Chondrocyte (in vitro differentiated cells): ENCODE measurements around the gene MAML2. TPM values are rescaled to one million over a fixed set of nuclear protein-coding genes. Genes with fewer than 3 reads are reported as not detected.
A peak's percentile ranks its signal among the peaks of the same experiment; 100 is the strongest.

Source experiments
- DNase-seq: peaks from one replicate; pipeline ENCODE4 v3.0.0; 2021; ENCODE audit warnings: mixed read lengths, low spot score
- H3K27ac Mint-ChIP-seq: one replicate; pipeline ENCODE4 v1.8.0; 2021; ENCODE audit warnings: mild to moderate bottlenecking, moderate library complexity, mixed read lengths; ENCODE audit not compliant: unreplicated experiment
- H3K27me3 Mint-ChIP-seq: 2 replicates; pipeline ENCODE4 v1.8.0; 2021; ENCODE audit warnings: low read depth, mixed read lengths
- H3K36me3 Mint-ChIP-seq: 2 replicates; pipeline ENCODE4 v1.8.0; 2021; ENCODE audit warnings: low read depth, mixed read lengths
- H3K4me1 Mint-ChIP-seq: 2 replicates; pipeline ENCODE4 v1.8.0; 2021; ENCODE audit warnings: low read depth, mild to moderate bottlenecking, mixed read lengths
- H3K4me3 Mint-ChIP-seq: one replicate; pipeline ENCODE4 v1.8.0; 2021; ENCODE audit warnings: mild to moderate bottlenecking, moderate library complexity, mixed read lengths; ENCODE audit not compliant: unreplicated experiment
- H3K9me3 Mint-ChIP-seq: 2 replicates; pipeline ENCODE4 v1.8.0; 2021; ENCODE audit warnings: low read depth, mixed read lengths
- total RNA-seq: library from RNA; stranded (reverse); gene quantifications from 3 replicates; pipeline ENCODE4 v1.2.1, GENCODE V29; 2021
- TF ChIP-seq, protein P1 (sequence below): fragments of 200-600 bp; sonication (generic); IDR thresholded peaks from 2 replicates; pipeline ENCODE4 v1.5.0; 2021; ENCODE audit warnings: antibody characterized with exemption, mild to moderate bottlenecking, moderate library complexity

MAML2 gene
- total RNA-seq, 1 donor from 2014 or later, result 19.0 TPM

DNA sequence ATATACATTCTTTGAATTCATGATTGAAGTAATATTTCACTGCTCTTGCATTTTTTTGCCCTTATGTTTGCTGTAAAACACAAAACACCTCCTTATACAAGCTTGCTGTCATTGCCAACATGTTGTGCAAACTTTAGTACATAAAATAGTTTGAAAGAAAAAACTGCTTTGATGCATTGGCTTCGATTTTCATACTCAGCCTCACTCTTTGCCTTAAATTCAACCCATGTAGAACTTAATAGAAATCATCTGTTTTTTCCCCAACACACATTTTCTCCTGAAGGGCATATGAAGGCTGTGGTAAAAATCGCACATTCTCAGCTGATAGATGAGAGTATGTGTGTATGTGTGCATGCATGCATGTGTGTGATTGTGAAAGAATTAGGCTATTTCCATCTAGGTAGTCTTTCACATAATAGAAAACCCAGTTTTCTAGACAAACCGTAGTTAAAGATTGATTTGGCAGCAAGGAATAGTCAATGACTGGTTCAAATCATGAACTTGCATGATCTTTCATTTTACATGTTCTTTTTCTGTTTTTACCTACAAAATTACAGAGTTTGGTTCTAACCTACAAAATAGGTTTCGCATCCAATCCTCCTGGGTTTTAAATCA lies 346.3 kb downstream of the MAML2 start:
- H3K27me3 Mint-ChIP-seq, result no peaks in the 10 kb centered on the region
- peaks cover 54% of the 10 kb centered on the region for H3K4me1 Mint-ChIP-seq
- no peaks in the 10 kb centered on the region for H3K9me3 Mint-ChIP-seq
- DNase-seq, result no peak
- TF ChIP-seq, protein P1, sequence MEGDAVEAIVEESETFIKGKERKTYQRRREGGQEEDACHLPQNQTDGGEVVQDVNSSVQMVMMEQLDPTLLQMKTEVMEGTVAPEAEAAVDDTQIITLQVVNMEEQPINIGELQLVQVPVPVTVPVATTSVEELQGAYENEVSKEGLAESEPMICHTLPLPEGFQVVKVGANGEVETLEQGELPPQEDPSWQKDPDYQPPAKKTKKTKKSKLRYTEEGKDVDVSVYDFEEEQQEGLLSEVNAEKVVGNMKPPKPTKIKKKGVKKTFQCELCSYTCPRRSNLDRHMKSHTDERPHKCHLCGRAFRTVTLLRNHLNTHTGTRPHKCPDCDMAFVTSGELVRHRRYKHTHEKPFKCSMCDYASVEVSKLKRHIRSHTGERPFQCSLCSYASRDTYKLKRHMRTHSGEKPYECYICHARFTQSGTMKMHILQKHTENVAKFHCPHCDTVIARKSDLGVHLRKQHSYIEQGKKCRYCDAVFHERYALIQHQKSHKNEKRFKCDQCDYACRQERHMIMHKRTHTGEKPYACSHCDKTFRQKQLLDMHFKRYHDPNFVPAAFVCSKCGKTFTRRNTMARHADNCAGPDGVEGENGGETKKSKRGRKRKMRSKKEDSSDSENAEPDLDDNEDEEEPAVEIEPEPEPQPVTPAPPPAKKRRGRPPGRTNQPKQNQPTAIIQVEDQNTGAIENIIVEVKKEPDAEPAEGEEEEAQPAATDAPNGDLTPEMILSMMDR, result no peak
- H3K36me3 Mint-ChIP-seq, result no peaks in the 10 kb centered on the region
- no peak overlapping the region for H3K27ac Mint-ChIP-seq
- H3K4me3 Mint-ChIP-seq, result no peak overlapping the region

DNA sequence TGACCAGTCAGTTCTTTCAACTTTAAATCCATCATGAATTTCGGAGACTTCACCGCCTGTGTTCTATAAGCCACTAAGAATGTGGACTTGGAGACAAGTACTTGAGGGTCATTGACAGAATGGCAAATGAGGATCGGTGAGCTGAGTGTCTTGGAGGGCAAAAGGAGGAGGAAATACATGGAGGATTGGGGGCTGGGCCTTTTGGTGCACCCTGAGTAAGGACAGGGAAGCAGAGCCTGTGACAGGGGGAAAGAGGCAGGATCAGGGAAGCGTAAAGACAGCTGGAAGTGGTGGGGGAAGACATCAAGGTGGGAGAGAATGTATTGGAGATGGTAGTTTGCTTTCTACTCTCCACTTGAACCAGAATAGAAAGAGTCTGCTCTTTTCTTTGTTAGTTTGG lies 348.7 kb downstream of the MAML2 start:
- peaks cover 57% of the 10 kb centered on the region for H3K4me1 Mint-ChIP-seq
- no peaks in the 10 kb centered on the region for H3K9me3 Mint-ChIP-seq
- peaks cover 2% of the 10 kb centered on the region for H3K36me3 Mint-ChIP-seq
- no peak overlapping the region for H3K4me3 Mint-ChIP-seq
- TF ChIP-seq, protein P1, result no peak
- DNase-seq, result no peak
- no peaks in the 10 kb centered on the region for H3K27me3 Mint-ChIP-seq
- H3K27ac Mint-ChIP-seq, result peak overlapping the region; percentile 43

DNA sequence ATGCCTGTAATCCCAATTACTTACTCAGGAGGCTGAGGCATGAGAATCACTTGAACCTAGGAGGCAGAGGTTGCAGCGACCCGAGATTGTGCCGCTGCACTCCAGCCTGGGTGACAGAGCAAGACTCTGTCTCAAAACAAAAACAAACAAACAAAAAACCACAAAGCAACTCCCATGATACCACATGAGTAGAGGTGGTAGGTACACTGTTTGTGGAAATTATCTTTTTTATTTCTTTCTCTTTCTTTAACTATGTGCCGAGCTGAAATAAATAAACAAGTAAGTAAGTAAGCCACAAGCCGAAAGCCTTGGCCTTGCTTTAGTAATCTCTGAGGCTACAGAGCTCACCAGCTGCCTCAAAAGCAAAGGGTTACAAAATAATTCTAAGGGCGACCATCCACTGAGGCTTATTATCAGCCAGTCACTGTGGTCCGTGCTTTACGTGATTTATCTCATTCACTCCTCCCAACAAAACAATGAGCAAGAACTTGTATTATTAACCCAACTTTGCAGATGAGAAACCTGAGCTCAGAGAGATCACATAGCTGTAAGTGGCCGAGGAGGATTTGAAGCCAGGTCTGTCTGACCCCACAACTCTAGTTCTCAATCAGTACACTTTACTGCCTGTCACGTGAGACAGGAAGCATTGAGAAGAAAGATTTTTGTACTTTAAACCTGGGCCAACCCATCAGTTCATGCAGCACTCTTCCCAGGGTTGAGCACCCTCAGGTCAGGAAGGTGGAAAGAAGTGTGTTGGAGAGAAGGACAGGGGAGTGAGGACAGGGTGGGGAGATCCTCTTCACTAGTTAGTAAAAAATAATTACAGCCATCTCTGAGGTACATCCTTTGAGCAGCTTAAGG lies 349.3 kb downstream of the MAML2 start:
- H3K27me3 Mint-ChIP-seq, result no peaks in the 10 kb centered on the region
- H3K4me3 Mint-ChIP-seq, result no peak overlapping the region
- H3K27ac Mint-ChIP-seq, result peak overlapping the region; percentile 62
- no peak for DNase-seq
- H3K9me3 Mint-ChIP-seq, result no peaks in the 10 kb centered on the region
- H3K36me3 Mint-ChIP-seq, result peaks cover 2% of the 10 kb centered on the region
- TF ChIP-seq, protein P1, result no peak
- H3K4me1 Mint-ChIP-seq, result peaks cover 62% of the 10 kb centered on the region

DNA sequence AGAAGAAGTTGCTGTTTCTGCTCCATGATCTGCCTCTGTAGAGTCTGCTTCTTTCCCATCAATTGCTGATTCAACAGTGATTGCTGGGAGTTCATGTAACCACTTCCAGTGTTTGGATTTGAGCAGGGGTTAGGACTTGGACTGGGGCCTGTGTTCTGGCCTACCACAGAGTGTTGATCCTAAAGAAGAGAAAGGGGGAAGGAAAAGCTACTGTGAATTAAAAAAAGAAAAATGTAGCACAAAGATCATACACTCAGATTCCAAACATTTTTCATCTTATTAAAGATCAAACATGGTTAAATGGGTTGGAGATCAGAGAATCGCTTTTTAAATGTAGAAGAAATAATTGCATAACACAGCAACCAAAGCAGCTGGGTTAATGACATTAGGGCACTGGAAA lies 351.4 kb downstream of the MAML2 start:
- peaks cover 76% of the 10 kb centered on the region for H3K4me1 Mint-ChIP-seq
- no peak for DNase-seq
- peak overlapping the region; percentile 94 for H3K27ac Mint-ChIP-seq
- H3K4me3 Mint-ChIP-seq, result peak overlapping the region; percentile 28
- peaks cover 4% of the 10 kb centered on the region for H3K36me3 Mint-ChIP-seq
- H3K27me3 Mint-ChIP-seq, result no peaks in the 10 kb centered on the region
- no peaks in the 10 kb centered on the region for H3K9me3 Mint-ChIP-seq
- TF ChIP-seq, protein P1, result no peak

DNA sequence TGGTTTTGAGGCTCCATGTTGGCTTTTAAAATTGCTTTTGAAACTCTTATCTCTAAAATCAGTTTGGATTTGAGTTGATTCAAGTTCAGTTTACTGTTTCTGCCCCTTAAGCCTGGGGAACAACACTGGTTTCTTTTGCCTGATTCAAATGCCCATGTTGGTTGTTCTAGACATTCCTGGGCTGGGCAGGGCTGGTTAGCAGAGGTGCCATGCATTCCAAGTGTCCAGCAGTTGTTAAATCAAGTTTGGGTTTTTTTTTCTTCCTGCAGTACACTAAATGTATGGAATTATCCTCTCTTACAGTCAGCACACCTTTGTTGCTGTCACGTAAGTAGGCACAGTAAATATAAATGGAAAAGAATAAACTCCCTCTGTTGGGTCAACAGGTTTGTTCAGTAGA lies 351.9 kb downstream of the MAML2 start:
- Mint-ChIP-seq H3K27ac (peak overlapping the region; percentile 94), H3K4me1 (peaks cover 73% of the 10 kb centered on the region), H3K9me3 (no peaks in the 10 kb centered on the region), H3K4me3 (peak overlapping the region; percentile 28), H3K36me3 (peaks cover 4% of the 10 kb centered on the region), H3K27me3 (no peaks in the 10 kb centered on the region)
- TF ChIP-seq, protein P1, result no peak
- no peak for DNase-seq
